OCI-LY3 (cell line): ENCODE results near the gene PEMT.

Experiments
- CTCF ChIP-seq: fragments of 200-600, 300-600 bp; sonication (generic); IDR thresholded peaks from 2 replicates; pipeline ENCODE4 v1.5.1; 2014; ENCODE audit warnings: antibody characterized with exemption, low read length, low read depth
- EZH2phosphoT487 ChIP-seq: fragments of 200-600 bp; shearing (Covaris generic); IDR thresholded peaks from 2 replicates; pipeline ENCODE4 v1.6.1; 2018; ENCODE audit warnings: antibody characterized with exemption, mixed run types, low read depth

- no peak for TF ChIP-seq CTCF
- no peak for TF ChIP-seq EZH2phosphoT487
Measured at GRCh38 chr17:17479209-17479608, 112.3 kb downstream of the PEMT start.
